ENCODE data around the gene NHLH2. TPM values are rescaled to one million over a fixed set of nuclear protein-coding genes. Genes with fewer than 3 reads are reported as not detected.

Gene NHLH2
- total RNA-seq, 2 donors from 2014 or later: not detected

DNA sequence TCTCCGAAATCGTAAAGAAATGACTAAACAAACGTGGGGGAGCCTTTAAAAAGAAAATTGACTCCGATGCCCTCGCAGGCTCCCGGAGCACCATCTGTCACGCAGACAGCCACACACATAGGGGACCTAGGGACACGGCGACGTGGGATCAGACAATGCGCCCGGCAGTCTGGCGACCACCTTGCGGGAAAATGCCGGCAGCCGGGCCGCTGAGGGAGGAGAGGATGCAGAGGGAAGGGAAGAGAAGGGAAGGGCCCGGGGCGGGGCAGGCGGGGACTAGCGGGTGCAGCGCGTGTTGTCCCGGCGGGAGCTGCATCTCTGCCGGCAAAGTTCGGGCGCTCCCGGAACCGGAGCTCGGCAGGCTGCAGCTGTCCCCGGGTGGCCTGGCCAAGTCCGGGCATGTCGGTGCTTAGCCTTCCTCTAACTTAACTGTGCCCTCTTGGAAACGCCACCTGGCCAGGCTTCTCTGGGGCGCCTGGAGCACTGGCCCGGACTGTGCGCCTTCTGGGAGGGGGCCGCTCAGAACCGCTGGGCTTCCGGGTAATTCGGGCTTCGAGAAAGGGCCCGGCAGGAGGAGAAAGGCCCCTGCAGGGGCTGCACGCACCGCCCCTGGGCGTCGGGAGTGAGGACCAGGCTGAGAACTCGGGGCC is 1.8 kb downstream of the NHLH2 start:
- ATAC-seq (ENCODE audit: insufficient number of reproducible peaks, low FRiP score, low read depth): no peak
- Histone ChIP-seq H3K4me1 (ENCODE audit: control insufficient read depth in 1 of 2, low read depth in 2 of 2) (peaks cover 19 to 24% of the 10 kb centered on the region in 2 donors), H3K9me3 (no peaks in the 10 kb centered on the region), H3K27me3 (replicated peaks; ENCODE audit: insufficient read depth) (peaks cover 30% of the 10 kb centered on the region), H3K27ac (peak overlapping the region in 1 of 2 donors; percentile 33), H3K36me3 (no peaks in the 10 kb centered on the region), H3K4me3 (peak overlapping the region; percentile 70)
- DNase-seq (ENCODE audit: low spot score): no peak
- TF ChIP-seq, protein P1, sequence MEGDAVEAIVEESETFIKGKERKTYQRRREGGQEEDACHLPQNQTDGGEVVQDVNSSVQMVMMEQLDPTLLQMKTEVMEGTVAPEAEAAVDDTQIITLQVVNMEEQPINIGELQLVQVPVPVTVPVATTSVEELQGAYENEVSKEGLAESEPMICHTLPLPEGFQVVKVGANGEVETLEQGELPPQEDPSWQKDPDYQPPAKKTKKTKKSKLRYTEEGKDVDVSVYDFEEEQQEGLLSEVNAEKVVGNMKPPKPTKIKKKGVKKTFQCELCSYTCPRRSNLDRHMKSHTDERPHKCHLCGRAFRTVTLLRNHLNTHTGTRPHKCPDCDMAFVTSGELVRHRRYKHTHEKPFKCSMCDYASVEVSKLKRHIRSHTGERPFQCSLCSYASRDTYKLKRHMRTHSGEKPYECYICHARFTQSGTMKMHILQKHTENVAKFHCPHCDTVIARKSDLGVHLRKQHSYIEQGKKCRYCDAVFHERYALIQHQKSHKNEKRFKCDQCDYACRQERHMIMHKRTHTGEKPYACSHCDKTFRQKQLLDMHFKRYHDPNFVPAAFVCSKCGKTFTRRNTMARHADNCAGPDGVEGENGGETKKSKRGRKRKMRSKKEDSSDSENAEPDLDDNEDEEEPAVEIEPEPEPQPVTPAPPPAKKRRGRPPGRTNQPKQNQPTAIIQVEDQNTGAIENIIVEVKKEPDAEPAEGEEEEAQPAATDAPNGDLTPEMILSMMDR (IDR thresholded peaks at IDR 0.05): no peak

DNA sequence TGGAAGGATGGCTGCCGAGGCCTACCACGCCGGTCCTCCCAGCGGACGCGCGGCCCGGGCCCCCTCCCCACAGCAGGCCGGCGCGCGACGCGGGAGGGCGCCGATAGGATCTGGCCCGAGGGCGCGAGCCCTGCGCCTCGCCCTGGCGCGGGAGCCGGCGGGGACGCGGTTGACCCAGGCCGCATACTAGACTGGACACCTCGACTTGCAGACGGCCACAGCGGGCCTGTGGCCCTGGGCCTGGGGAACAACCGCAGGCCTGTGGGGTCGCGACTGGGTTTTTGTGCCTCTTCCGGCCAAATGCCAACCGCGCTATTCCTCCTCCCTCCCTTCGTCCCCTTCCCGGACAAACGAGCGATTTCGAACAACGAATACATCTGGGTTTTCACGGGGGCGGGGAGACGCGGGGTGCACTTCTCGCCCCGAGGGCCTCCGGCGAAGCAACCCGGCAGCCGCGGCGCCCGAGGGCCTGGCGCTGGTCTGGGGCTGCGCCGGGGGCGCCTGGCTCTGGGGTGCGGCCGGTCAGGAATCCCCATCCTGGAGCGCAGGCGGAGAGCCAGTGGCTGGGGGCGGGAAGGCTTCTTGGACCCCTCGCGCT is 2.4 kb downstream of the NHLH2 start:
- H3K4me1 ChIP-seq (ENCODE audit: control insufficient read depth in 1 of 2, low read depth in 2 of 2): peaks cover 19 to 24% of the 10 kb centered on the region in 2 donors
- peaks cover 30% of the 10 kb centered on the region for H3K27me3 ChIP-seq (replicated peaks; ENCODE audit: insufficient read depth)
- H3K9me3 ChIP-seq: no peaks in the 10 kb centered on the region
- H3K36me3 ChIP-seq: no peaks in the 10 kb centered on the region
- DNase-seq (ENCODE audit: low spot score): no peak
- ATAC-seq (ENCODE audit: insufficient number of reproducible peaks, low FRiP score, low read depth): no peak
- H3K4me3 ChIP-seq: peak overlapping the region; percentile 70
- H3K27ac ChIP-seq: no peak overlapping the region
- TF ChIP-seq, protein P1 (IDR thresholded peaks at IDR 0.05): no peak

DNA sequence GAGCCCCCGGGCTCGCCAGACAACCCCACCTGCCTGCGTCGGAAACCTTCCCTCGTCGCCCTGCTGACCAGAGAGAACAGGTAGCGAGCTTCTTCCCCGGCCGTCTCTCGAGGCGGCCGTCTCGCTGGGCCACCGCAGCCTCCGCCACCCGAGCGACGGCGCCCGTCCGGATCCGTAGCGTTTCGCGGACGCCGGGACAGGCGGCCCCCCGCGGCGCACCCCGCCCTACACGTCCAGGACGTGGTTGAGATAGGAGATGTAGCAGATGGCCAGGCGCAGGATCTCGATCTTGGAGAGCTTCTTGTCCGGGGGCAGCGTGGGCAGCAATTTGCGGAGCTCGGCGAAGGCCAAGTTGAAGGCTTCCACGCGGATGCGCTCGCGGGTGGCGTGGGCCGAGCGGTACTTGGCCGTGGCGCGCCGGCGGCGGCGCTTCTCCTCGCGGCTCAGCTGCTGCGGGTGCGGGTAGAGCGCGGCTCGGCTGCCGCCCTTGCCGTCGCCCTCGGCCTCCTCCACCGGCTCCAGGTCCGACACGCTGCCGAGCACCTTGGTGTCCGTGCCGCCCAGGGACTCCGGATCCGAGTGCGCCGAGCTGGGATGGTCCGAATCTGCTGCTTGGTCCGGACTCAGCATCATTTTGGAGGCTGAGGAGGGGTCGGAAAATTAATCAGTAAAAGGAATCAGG is 3.0 kb downstream of the NHLH2 start:
- TF ChIP-seq, protein P1 (IDR thresholded peaks at IDR 0.05): no peak
- no peaks in the 10 kb centered on the region for H3K36me3 ChIP-seq
- no peak for ATAC-seq (ENCODE audit: insufficient number of reproducible peaks, low FRiP score, low read depth)
- H3K4me1 ChIP-seq (ENCODE audit: control insufficient read depth in 1 of 2, low read depth in 2 of 2): peaks cover 19 to 24% of the 10 kb centered on the region in 2 donors
- H3K9me3 ChIP-seq: no peaks in the 10 kb centered on the region
- no peak for DNase-seq (ENCODE audit: low spot score)
- H3K27me3 ChIP-seq (replicated peaks; ENCODE audit: insufficient read depth): peaks cover 30% of the 10 kb centered on the region
- peak overlapping the region; percentile 70 for H3K4me3 ChIP-seq
- H3K27ac ChIP-seq: no peak overlapping the region

DNA sequence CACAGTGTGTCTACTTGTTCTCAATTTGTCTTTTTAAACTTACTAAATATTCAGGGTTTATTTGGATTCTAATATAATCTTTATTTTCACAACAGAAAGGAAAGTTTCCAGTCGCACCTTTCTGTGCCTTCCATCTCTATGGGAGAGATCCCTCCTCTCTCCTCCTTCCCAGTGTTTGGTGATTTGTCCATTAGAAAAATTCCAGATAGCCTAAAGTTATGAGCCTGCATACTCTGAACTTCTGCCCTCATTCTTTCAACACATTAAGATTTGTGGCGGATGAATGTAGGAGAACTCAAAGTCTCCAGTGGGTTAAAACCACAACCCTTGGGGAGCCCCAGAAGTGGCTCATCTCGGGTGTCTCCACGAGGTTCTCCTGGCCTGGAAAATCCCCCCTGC is 3.6 kb downstream of the NHLH2 start:
- TF ChIP-seq, protein P1 (IDR thresholded peaks at IDR 0.05): no peak
- Histone ChIP-seq H3K27me3 (replicated peaks; ENCODE audit: insufficient read depth) (peaks cover 30% of the 10 kb centered on the region), H3K36me3 (no peaks in the 10 kb centered on the region), H3K27ac (no peak overlapping the region), H3K4me3 (no peak overlapping the region), H3K9me3 (no peaks in the 10 kb centered on the region), H3K4me1 (ENCODE audit: control insufficient read depth in 1 of 2, low read depth in 2 of 2) (peaks cover 19 to 24% of the 10 kb centered on the region in 2 donors)
- ATAC-seq (ENCODE audit: insufficient number of reproducible peaks, low FRiP score, low read depth): no peak
- DNase-seq (ENCODE audit: low spot score): no peak

DNA sequence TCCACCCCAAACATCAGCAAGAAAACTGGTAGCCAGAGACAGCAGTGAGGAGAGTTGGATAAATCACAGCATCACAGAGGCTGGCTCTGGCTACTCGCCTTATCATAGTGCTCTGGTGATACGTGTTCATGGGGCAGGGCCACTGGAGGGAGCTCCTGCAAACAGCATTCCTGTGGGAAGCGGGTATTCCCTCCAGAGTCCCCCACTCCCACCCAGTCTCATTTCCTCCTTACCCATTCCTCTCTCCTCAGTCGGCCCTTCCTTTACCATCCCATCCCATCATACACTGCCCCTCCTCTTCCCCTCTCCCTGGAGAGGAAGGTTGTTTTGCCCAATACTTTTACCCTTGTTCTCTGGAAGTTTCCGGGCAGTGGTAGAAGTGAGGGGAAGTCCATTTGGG is 7.1 kb downstream of the NHLH2 start:
- TF ChIP-seq, protein P1 (IDR thresholded peaks at IDR 0.05): no peak
- Histone ChIP-seq H3K36me3 (no peaks in the 10 kb centered on the region), H3K4me3 (no peak overlapping the region), H3K27me3 (replicated peaks; ENCODE audit: insufficient read depth) (peaks cover 13% of the 10 kb centered on the region), H3K27ac (no peak overlapping the region), H3K4me1 (ENCODE audit: control insufficient read depth in 1 of 2, low read depth in 2 of 2) (peaks cover 13 to 16% of the 10 kb centered on the region in 2 donors), H3K9me3 (no peaks in the 10 kb centered on the region)
- ATAC-seq (ENCODE audit: insufficient number of reproducible peaks, low FRiP score, low read depth): no peak
- DNase-seq (ENCODE audit: low spot score): no peak

Measured in thoracic aorta (tissue), 2 donors.